Skin epidermis (tissue), 12 donors: ENCODE measurements around the gene PKN2.
"Not testable (repeated sequence)": the region's sequence is repeated elsewhere in the genome, so short reads cannot be mapped to it uniquely, and the experiment has no call there.

ENCODE experiments used
- H3K27ac ChIP-seq, 21 experiments: fragments of 200-600 bp; sonication (generic) in 11 of 21; one replicate each; pipeline ENCODE4 v1.5.0; 2020; ENCODE audit warnings: mild to moderate bottlenecking in 3 of 21, inconsistent platforms in 2 of 21, moderate library complexity in 2 of 21
- H3K4me3 ChIP-seq, 7 experiments: fragments of 200-600 bp; sonication (generic) in 2 of 7; one replicate each; pipeline ENCODE4 v1.5.0; 2020; ENCODE audit warnings: inconsistent platforms in 2 of 7, mild to moderate bottlenecking in 2 of 7, moderate library complexity in 1 of 7

Gene PKN2

DNA sequence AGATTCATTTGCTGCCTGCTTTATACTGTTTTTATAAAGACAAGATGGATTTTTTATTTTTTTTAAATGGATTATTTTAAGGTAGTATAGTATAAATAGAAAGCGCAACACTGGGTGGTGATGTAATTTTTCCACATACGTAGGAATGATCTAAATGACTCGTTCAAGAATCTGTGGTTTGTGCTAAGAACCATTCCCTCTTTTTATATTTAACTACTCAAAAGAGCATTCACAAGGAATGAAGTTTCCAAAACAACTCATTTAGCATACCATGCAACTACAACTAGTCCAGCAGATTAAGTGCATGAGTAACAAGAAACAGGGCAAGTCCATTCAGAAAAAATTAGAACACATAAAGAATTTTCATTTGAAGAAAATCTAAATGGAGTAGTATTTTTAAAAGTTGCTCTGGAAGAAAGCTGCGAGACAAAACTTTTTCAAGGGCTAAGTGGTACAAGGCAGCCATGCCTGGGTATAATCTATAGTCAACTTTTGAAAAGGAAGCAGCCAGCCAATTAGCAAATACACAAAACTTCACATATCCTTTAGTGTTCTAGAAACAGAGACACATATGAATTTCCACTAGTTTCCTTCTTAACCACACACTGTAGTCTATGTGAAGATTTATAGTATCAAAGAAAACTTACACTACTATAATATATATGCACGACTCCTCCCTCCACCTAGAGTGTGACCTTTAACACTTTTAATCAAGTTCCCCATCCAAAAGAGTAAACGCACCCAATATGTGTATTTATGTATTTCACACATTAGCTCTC is 183.9 kb downstream of the PKN2 start:
- Histone ChIP-seq H3K4me3 (no peak overlapping the region), H3K27ac (peak overlapping the region in 1 of 21 experiments; percentile 45)

DNA sequence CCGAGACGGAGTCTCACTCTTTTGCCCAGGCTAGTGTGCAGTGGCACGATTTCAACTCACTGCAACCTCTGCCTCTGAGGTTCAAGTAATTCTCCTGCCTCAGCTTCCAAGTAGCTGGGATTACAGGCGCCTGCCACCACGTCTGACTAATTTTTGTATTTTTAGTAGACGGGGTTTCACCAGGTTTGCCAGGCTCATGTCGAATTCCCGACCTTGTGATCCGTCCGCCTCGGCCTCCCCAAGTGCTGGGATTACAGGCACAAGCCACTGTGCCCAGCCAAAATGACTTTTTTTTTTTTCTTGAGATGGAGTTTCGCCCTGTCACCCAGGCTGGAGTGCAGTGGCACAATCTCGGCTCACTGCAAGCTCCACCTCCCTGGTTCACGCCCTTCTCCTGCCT is 185.6 kb downstream of the PKN2 start:
- not testable (repeated sequence) for H3K27ac ChIP-seq, H3K4me3 ChIP-seq

DNA sequence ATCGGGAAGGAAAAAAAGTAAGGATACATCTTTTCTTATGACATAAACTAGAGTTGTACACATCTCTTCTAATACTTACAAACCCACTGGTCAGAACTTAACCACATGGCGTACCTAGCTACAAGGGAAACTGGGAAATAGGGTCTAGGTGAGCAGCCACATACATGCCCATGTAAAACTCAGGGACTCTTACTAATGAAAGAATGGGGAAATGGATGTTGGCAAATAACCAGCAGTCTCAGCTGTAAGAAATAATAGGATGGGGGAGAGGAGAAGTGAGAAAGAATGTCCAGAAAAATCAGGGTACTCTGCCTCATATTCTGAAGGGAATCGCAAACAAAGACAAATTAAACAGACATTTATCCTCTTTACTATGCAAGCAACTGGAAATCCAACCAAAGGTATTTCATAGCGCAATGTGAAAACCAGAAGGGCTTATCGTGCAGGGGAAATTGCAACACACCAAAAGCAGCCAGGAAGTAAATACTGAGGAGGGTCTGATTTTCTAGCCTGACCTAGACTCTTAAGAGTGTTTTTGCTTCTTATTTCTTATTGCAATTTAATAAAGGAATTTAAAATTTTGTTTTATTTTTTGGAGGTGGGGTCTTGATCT is 189.8 kb downstream of the PKN2 start:
- no peak overlapping the region for H3K27ac ChIP-seq
- H3K4me3 ChIP-seq: no peak overlapping the region

DNA sequence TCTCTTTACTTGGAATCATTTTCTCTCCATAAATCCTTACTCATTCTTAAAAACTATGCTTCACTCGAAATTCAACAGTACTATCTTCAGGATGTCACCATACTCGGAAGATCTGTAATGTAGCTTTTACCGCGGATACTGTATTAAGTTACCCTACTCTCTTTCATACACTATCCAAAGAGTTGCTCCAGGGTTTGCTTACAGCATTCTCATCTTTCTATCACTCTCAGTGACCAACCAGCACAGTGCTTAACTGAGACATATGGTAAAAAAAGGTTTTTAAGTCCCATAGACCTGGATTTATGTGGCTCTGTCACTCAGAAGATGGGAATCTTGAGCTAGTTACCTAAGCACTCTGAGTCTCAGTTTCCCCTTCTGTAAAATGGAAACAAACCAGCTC is 191.5 kb downstream of the PKN2 start:
- Histone ChIP-seq H3K4me3 (no peak overlapping the region), H3K27ac (no peak overlapping the region)

GRCh38 chr1:88876573-88877365 is 192.7 kb downstream of the PKN2 start:
- H3K4me3 ChIP-seq: no peak overlapping the region
- H3K27ac ChIP-seq: no peak overlapping the region

DNA sequence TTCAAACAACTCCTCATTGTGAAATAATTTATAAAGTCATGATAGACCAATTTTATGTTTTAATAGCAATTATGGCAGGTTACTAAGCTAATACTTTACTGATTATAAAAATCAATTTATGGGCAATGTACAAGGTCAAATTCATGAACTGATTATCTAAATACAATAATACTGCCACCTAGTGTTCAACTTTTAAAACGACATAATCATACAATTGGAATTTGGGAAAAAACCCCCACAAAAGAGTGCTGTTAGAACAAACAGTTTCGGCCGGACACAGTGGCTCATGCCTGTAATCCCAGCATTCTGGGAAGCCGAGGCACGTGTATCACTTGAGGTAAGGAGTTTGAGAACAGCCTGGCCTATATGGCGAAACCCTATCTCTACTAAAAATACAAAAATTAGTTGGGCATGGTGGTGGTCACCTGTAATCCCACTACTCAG is 193.3 kb downstream of the PKN2 start:
- H3K27ac ChIP-seq: peak overlapping the region in 2 of 21 experiments; percentile 6 to 34
- H3K4me3 ChIP-seq: no peak overlapping the region

GRCh38 chr1:88877911-88878310 is 193.8 kb downstream of the PKN2 start:
- no peak overlapping the region for H3K4me3 ChIP-seq
- peak overlapping the region in 2 of 21 experiments; percentile 6 to 34 for H3K27ac ChIP-seq

- no peak overlapping the region for H3K27ac ChIP-seq
- no peak overlapping the region for H3K4me3 ChIP-seq
Measured at GRCh38 chr1:88878731-88879130, 194.7 kb downstream of the PKN2 start.

- not testable (repeated sequence) for H3K27ac ChIP-seq
Measured at GRCh38 chr1:88880717-88881116, 196.6 kb downstream of the PKN2 start.

GRCh38 chr1:88883156-88883555 is 199.1 kb downstream of the PKN2 start:
- Histone ChIP-seq H3K27ac (peak overlapping the region in 1 of 21 experiments; percentile 1), H3K4me3 (no peak overlapping the region)

More at GRCh38 chr1:88880717-88881116, 196.6 kb downstream of the PKN2 start:
- H3K4me3 ChIP-seq: not testable (repeated sequence)
